PFSK-1 (cell line): ENCODE results near the gene IFIT3.

Experiments used
- FOXP2 ChIP-seq: optimal IDR thresholded peaks from 2 replicates; pipeline ENCODE3; 2011; ENCODE audit warnings: borderline replicate concordance, control low read depth, inconsistent platforms; ENCODE audit not compliant: insufficient read depth; ENCODE audit errors: extremely low read length, extremely low read depth
- POLR2AphosphoS5 ChIP-seq: IDR thresholded peaks from 2 replicates; pipeline ENCODE4 v1.6.1; 2012; ENCODE audit warnings: low read depth, mild to moderate bottlenecking, control low read depth, low read length, moderate library complexity
- REST ChIP-seq, 2 experiments: IDR thresholded peaks; 2 replicates each; pipeline versions ENCODE4 v1.6.1 to v1.8.0; 2011 to 2012; ENCODE audit warnings: low read depth in 2 of 2, low read length in 2 of 2, control low read depth in 1 of 2, inconsistent platforms in 1 of 2, mild to moderate bottlenecking in 1 of 2, moderate library complexity in 1 of 2; ENCODE audit not compliant: insufficient read depth in 1 of 2
- SIN3A ChIP-seq: IDR thresholded peaks from 2 replicates; pipeline ENCODE4 v1.6.1; 2012; ENCODE audit warnings: mild to moderate bottlenecking, low read length, moderate library complexity, borderline replicate concordance; ENCODE audit not compliant: insufficient read depth
- TAF1 ChIP-seq: IDR thresholded peaks from 2 replicates; pipeline ENCODE4 v1.6.1; 2012; ENCODE audit warnings: low read length, control low read depth, borderline replicate concordance; ENCODE audit not compliant: insufficient read depth

The IFIT3 gene

GRCh38 chr10:89347701-89348457 lies 20.1 kb downstream of the IFIT3 start:
- TF ChIP-seq REST (IDR thresholded peaks at IDR 0.05; ENCODE audit: insufficient read depth in 1 of 2, low read depth in 2 of 2, low read length in 2 of 2) (no peak), SIN3A (no peak), POLR2AphosphoS5 (no peak), FOXP2 (no peak), TAF1 (no peak)

- TF ChIP-seq FOXP2 (no peak), TAF1 (no peak), POLR2AphosphoS5 (no peak), SIN3A (no peak), REST (IDR thresholded peaks at IDR 0.05; ENCODE audit: insufficient read depth in 1 of 2, low read depth in 2 of 2, low read length in 2 of 2) (no peak)
Measured at GRCh38 chr10:89348481-89348880, 20.7 kb downstream of the IFIT3 start.

GRCh38 chr10:89348975-89349374 lies 21.2 kb downstream of the IFIT3 start:
- TF ChIP-seq SIN3A (no peak), REST (IDR thresholded peaks at IDR 0.05; ENCODE audit: insufficient read depth in 1 of 2, low read depth in 2 of 2, low read length in 2 of 2) (no peak), FOXP2 (no peak), POLR2AphosphoS5 (no peak), TAF1 (no peak)

GRCh38 chr10:89351412-89351779 lies 23.6 kb downstream of the IFIT3 start:
- TF ChIP-seq POLR2AphosphoS5 (no peak), FOXP2 (no peak), SIN3A (no peak), REST (IDR thresholded peaks at IDR 0.05; ENCODE audit: insufficient read depth in 1 of 2, low read depth in 2 of 2, low read length in 2 of 2) (no peak), TAF1 (no peak)

GRCh38 chr10:89351780-89352597 lies 24.2 kb downstream of the IFIT3 start:
- no peak for TF ChIP-seq POLR2AphosphoS5
- TF ChIP-seq SIN3A, result no peak
- TF ChIP-seq REST (IDR thresholded peaks at IDR 0.05; ENCODE audit: insufficient read depth in 1 of 2, low read depth in 2 of 2, low read length in 2 of 2), result no peak
- TF ChIP-seq FOXP2, result no peak
- no peak for TF ChIP-seq TAF1
